Mammary epithelial cell (primary cell): ENCODE results near the gene ATP10A.

ENCODE experiments used
- EZH2 ChIP-seq: IDR thresholded peaks from 2 replicates; pipeline ENCODE4 v1.6.1; 2012; ENCODE audit warnings: low read length, inconsistent platforms, borderline replicate concordance
- TF ChIP-seq, protein P1 (sequence below), 2 donors: IDR thresholded peaks in 1 of 2; conservative IDR thresholded peaks in 1 of 2; 2 replicates each; pipeline ENCODE4 v1.5.1; 2011 to 2012; ENCODE audit warnings: inconsistent platforms in 2 of 2, low read length in 2 of 2, mild to moderate bottlenecking in 2 of 2, control low read depth in 1 of 2, low read depth in 1 of 2; ENCODE audit not compliant: insufficient read depth in 1 of 2; ENCODE audit errors: extremely low read depth in 1 of 2

DNA sequence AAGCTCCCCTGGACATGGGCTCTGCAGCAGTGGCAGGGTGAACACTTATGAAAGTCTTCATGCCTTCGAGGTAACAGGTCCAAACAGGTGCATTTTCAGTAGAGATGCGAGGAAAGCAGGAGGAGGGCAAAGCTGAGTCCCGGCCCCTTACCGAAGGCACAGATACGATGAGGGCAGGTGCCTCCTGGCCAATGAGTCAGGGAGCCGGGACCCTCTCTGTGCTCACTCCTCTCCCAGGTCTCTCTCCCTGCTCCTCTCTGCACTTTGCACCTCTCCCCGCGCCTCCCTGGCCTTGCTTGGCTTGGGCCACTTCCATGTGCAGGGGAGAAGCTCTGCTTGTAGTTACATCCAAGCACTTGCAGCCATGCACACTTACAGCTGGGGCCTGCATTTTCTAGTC, 187.1 kb downstream of the ATP10A start:
- TF ChIP-seq, protein P1, sequence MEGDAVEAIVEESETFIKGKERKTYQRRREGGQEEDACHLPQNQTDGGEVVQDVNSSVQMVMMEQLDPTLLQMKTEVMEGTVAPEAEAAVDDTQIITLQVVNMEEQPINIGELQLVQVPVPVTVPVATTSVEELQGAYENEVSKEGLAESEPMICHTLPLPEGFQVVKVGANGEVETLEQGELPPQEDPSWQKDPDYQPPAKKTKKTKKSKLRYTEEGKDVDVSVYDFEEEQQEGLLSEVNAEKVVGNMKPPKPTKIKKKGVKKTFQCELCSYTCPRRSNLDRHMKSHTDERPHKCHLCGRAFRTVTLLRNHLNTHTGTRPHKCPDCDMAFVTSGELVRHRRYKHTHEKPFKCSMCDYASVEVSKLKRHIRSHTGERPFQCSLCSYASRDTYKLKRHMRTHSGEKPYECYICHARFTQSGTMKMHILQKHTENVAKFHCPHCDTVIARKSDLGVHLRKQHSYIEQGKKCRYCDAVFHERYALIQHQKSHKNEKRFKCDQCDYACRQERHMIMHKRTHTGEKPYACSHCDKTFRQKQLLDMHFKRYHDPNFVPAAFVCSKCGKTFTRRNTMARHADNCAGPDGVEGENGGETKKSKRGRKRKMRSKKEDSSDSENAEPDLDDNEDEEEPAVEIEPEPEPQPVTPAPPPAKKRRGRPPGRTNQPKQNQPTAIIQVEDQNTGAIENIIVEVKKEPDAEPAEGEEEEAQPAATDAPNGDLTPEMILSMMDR (conservative IDR thresholded peaks at IDR 0.05 in 1 of 2, IDR thresholded peaks at IDR 0.05 in 1 of 2; ENCODE audit: extremely low read depth in 1 of 2, insufficient read depth in 1 of 2, low read depth in 1 of 2, low read length in 2 of 2) = no peak
- no peak for TF ChIP-seq EZH2
